SH-SY5Y (cell line): ENCODE data around the gene VPS11.

Experiments used
- GATA2 ChIP-seq: IDR thresholded peaks from 2 replicates; pipeline ENCODE4 v1.6.1; 2011; ENCODE audit warnings: mild to moderate bottlenecking, low read depth, low read length
- GATA3 ChIP-seq: IDR thresholded peaks from 2 replicates; pipeline ENCODE4 v1.6.1; 2011; ENCODE audit warnings: low read depth, mild to moderate bottlenecking, low read length, moderate library complexity

DNA sequence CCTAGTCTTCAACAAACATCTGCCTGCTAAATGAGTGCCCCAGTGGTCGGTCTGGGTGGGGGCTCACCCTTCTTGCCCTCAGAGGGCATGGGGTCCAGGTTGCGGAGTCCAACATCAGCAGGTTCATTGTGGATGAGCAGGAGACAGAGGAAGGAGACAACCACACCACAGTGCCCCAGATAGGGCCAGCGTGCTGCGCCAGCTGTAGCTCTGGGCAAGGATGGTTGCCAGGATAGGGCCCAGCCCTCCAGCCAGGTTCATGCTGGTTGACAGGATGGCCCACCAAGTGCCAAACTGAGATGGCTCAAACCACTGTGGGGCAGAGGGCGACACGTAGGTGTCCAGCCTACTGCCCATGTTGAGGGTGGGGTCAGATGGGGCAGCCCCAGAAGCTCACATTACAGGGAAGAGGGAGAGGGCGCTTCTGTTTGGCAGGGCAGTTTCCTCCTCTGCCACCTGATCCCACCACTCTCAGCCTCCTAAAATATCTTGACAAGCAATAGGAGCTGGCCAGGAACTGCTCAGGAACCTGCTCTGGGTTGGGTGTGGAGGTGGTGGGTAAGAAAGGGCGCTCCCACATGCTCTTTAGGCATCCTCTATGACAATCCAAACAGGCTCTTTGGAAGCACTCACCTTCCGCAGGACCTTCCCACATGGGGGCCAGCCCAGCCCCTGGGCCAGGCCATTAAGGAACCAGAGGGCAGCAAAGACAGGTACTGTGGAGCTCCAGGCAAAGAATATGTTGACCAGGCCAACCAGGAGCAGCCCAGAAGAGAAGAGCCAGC lies 39.9 kb upstream of the VPS11 start:
- TF ChIP-seq GATA2 (no peak), GATA3 (no peak)
